Activated naive CD4-positive, alpha-beta T cell treated with anti-CD3 and anti-CD28 coated beads, Interleukin-2, amount 50 U/mL, for 72 hours (primary cell): Measurements from ENCODE around the gene CNTNAP5. TPM values are rescaled to one million over a fixed set of nuclear protein-coding genes. Genes with fewer than 3 reads are reported as not detected.

Source experiments
- ATAC-seq, 2 donors: fragments of 150-1000 bp; cut with Tn5 transposase; 2 replicates each; pipeline ENCODE4 v1.10.0; 2021; ENCODE audit warnings: mild to moderate bottlenecking in 2 of 2, moderate library complexity in 2 of 2
- DNase-seq, 2 donors: peaks; one replicate each; pipeline ENCODE4 v3.0.0; 2021 to 2022; ENCODE audit warnings: low spot score in 2 of 2
- H3K27ac Mint-ChIP-seq, 2 donors: one replicate each; pipeline ENCODE4 v1.8.0; 2022; ENCODE audit warnings: mild to moderate bottlenecking in 2 of 2, mixed read lengths in 2 of 2
- H3K36me3 Mint-ChIP-seq, 2 donors: one replicate each; pipeline ENCODE4 v1.8.0; 2022; ENCODE audit warnings: mixed read lengths in 2 of 2
- H3K9me3 Mint-ChIP-seq, 2 donors: one replicate each; pipeline ENCODE4 v1.8.0; 2022; ENCODE audit warnings: mixed read lengths in 2 of 2
- total RNA-seq, 2 donors: library from RNA; stranded (reverse); gene quantifications; one replicate each; pipeline ENCODE4 v1.2.3, GENCODE V29; 2022

The CNTNAP5 gene
- total RNA-seq, 2 donors from 2014 or later: not detected

DNA sequence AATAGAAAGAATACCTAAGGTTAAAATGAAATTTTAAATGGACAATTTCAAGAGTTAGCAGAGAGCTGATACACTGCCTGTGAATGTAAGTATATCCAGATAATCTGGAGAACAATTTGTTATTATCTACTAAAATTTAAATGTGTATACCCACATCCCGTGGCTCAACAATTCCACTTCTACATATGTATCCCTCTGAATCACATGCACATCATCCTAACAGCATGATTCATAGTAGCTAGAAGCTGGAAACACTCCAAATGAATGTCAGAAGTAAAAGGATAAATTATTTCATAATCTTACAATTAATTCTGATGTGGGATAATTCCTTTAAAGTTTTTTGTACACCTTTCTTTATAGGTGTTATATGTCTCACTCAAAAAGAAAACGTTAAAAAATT lies 87.9 kb downstream of the CNTNAP5 start:
- Mint-ChIP-seq H3K27ac (no peak overlapping the region), H3K9me3 (peaks cover 0 to 4% of the 10 kb centered on the region in 2 donors), H3K36me3 (no peaks in the 10 kb centered on the region)
- DNase-seq (no peak), ATAC-seq (no peak)

DNA sequence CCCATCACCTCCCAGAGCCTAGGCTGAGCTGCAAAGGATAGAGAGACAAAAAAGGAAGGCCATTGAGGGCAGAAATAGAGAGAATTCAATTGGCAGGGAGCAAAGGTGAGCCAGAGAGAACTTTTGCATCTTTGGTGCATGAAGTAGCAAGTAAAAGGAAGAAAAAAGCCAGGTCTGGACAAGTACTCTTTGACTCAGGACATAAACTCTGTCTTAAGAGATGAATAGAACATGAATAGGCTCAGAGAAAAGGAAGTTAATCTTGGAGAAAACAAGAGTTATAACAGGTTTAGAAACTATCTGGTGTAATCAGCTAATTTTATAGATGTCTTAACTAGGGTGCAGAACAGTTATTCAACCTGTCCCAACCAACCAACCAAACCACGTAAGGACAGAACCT lies 95.2 kb downstream of the CNTNAP5 start:
- no peak for ATAC-seq
- Mint-ChIP-seq H3K9me3 (peaks cover 19 to 26% of the 10 kb centered on the region in 2 donors), H3K36me3 (no peaks in the 10 kb centered on the region), H3K27ac (no peak overlapping the region)
- no peak for DNase-seq

DNA sequence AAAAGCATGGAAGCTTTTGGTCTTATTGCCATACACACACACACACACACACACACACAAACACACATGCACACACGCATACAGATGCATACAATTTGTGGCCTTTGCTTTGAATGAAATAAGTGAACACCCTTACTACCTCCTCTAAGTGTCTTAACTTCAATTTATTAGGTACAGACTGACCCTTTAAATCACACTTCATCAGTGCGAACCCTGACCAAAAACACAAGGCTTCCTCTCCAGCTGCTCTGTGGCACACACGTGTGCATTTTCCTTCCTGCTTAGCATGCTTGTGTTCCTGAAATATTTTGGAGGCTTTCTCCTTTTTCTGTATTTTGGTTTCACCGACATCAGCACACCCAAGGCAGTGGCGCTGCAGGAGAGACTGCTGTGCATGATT lies 96.0 kb downstream of the CNTNAP5 start:
- H3K27ac Mint-ChIP-seq: no peak overlapping the region
- ATAC-seq (no peak), DNase-seq (no peak)
- peaks cover 19 to 34% of the 10 kb centered on the region in 2 donors for H3K9me3 Mint-ChIP-seq
- H3K36me3 Mint-ChIP-seq: no peaks in the 10 kb centered on the region

DNA sequence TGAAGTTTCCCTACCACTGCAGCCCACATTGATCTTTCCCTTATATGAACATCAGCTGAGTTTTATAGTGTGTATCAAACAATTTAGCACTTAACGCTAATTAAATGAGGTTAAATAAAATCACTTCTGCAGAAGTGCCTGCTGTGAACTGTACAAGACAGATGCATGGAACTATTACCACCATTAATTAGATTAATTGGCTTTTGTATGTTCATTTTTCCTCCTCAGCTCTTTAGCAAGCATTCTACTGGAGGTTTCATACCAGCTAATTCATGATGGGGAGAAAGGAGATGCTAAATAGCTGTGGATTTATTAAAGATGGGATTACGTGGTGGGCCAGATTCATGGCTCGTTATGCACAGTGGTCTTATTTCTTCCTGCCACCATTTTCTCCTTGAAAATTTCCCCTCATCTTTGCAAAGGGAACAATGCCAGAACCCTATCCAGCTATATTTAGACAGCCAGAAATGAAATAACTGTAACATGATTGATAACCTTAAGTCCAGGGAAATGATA lies 96.7 kb downstream of the CNTNAP5 start:
- no peak overlapping the region for H3K27ac Mint-ChIP-seq
- DNase-seq: no peak
- no peaks in the 10 kb centered on the region for H3K36me3 Mint-ChIP-seq
- peaks cover 19 to 34% of the 10 kb centered on the region in 2 donors for H3K9me3 Mint-ChIP-seq
- ATAC-seq: no peak

DNA sequence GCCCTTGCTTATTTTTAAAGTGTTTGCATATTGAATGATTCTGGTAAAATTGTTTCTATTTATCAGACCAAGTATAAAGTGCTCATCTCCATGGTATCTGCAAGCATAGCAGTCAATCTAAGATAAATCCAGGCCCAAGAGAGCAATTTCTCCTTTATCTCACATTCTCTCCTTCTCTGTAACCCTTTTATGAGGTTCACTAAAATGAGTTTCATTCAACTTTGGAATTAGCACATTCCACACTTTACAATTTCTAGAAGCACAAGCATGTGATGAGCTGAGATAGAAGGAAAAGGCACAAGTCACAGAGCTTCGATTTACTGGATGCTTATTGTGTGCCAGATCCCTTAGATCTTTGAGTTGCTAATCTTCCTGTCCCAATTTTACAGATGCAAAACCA lies 97.3 kb downstream of the CNTNAP5 start:
- DNase-seq (no peak), ATAC-seq (no peak)
- Mint-ChIP-seq H3K9me3 (peaks cover 22 to 34% of the 10 kb centered on the region in 2 donors), H3K27ac (no peak overlapping the region), H3K36me3 (no peaks in the 10 kb centered on the region)

DNA sequence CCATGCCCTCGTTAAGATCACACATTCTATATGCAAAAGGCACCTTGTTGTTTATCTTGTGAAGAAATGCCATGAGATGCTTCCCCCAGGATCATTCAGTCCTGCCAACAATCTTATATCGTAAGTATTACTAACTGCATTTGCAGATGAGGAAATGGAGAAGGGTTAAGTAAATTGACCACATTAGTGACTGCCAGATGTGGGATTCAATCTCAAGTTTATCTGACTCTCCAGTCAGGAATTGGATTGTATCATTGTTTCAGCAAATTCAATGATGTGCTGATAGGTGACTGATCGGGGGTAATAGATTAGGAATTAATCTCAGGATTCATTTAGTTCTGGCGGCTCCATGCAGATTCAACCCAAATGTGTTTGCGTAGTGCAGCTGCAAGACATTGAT lies 106.2 kb downstream of the CNTNAP5 start:
- Mint-ChIP-seq H3K27ac (no peak overlapping the region), H3K36me3 (no peaks in the 10 kb centered on the region), H3K9me3 (peaks cover 12 to 17% of the 10 kb centered on the region in 2 donors)
- no peak for DNase-seq
- no peak for ATAC-seq

DNA sequence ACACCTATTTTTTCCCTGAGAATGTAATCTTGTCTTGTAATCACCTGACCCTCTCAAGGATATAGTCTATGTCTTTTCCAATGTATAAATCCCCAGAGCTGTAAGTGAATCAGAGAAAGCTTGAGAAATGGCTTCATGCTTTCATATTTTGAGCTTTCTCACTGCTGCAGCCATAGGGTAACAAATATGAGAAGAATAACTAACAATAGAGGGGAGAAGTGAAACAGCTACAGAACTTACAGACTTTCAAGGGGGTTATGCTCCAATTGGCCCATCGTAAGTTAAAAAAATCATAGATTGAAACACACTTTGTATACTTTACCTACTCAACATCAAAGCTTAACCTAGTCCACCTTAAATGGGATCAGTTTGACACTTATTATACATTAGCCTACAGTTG lies 111.0 kb downstream of the CNTNAP5 start:
- H3K27ac Mint-ChIP-seq: no peak overlapping the region
- H3K36me3 Mint-ChIP-seq: peaks cover 0 to 4% of the 10 kb centered on the region in 2 donors
- peaks cover 12 to 20% of the 10 kb centered on the region in 2 donors for H3K9me3 Mint-ChIP-seq
- ATAC-seq (no peak), DNase-seq (no peak)

DNA sequence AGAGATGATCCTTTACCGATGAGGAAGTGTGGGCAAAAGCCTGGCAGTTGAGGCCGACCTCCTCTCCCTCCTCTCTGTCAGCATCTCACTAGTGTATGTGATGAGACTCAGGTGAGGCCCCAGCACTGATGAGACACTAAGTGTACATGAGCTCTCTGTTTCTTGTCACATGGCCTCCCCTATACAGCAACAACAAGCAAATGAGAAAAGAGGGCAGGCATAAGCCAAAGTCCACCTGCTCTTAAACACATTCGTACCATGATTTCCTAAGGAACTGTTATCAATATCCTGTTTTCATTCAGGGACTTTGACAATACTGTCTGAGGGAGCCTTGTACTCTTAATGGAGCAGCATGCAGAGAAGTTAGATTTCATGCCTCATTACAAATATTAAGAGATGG lies 113.0 kb downstream of the CNTNAP5 start:
- H3K27ac Mint-ChIP-seq: no peak overlapping the region
- DNase-seq (no peak), ATAC-seq (no peak)
- H3K9me3 Mint-ChIP-seq: peaks cover 12 to 20% of the 10 kb centered on the region in 2 donors
- H3K36me3 Mint-ChIP-seq: peaks cover 0 to 4% of the 10 kb centered on the region in 2 donors

DNA sequence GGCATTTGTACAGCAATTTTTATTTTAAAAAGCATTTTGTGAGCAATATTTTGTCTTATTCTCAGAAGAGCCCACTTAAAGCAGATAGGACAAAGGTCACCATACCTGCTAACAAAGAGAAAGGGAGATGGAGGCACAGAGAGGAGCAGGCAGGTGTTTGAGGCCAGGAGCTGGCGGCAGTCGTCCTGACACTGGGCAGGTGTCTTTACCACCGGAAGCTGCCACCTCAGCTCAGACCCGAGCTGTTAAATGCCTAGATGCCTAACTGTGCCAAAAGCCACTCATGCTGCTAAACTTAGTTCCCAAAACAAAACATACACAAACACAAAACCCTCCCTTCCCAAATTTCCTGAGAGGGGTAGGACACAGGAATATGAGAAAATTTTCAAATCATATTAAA lies 120.9 kb downstream of the CNTNAP5 start:
- H3K36me3 Mint-ChIP-seq: no peaks in the 10 kb centered on the region
- H3K27ac Mint-ChIP-seq: no peak overlapping the region

DNA sequence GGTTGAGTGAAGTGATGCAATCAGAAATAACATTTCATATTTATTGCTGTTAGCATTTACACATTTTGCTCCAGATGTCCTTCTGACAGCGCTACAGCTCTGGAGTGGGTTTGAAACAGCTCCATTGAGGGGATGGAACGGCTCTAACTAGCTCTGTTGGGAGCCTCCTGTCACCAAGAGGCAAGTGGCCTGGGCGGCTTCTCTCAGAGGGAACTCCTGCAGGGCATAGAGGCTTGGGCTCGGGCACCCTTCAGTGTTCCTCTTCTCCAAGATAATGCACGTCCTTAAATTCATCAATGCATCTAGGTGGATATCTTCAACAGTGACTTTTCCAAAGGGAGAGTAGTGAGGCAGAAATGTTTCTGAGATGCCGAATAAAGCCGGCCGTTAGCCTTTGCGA lies 122.5 kb downstream of the CNTNAP5 start:
- ATAC-seq (no peak), DNase-seq (no peak)
- Mint-ChIP-seq H3K36me3 (no peaks in the 10 kb centered on the region), H3K9me3 (peaks cover 8 to 10% of the 10 kb centered on the region in 2 donors), H3K27ac (no peak overlapping the region)

More for the DNA sequence above, 120.9 kb downstream of the CNTNAP5 start:
- DNase-seq (no peak), ATAC-seq (no peak)
- H3K9me3 Mint-ChIP-seq: peaks cover 5 to 8% of the 10 kb centered on the region in 2 donors

DNA sequence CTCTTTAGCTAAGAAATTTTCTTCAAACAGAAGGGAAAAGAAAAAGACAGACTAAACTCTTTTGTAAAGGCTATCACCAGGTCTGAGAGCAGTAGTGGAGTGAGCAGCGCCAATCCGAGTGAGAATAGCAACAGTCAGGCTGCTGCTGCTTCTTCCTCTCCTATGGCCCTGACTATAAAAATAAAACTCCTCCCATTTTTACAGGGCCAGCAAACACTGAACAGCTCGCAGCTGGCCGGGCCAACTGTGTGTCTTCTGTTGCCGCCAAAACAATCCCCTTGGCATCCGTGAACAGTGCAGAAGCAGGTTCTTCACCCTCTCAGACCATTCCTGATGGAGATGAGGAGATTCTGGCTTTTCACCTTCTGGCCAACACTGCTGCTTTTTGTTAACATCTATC lies 124.5 kb downstream of the CNTNAP5 start:
- ATAC-seq (no peak), DNase-seq (no peak)
- Mint-ChIP-seq H3K36me3 (no peaks in the 10 kb centered on the region), H3K27ac (no peak overlapping the region), H3K9me3 (peaks cover 8 to 10% of the 10 kb centered on the region in 2 donors)

DNA sequence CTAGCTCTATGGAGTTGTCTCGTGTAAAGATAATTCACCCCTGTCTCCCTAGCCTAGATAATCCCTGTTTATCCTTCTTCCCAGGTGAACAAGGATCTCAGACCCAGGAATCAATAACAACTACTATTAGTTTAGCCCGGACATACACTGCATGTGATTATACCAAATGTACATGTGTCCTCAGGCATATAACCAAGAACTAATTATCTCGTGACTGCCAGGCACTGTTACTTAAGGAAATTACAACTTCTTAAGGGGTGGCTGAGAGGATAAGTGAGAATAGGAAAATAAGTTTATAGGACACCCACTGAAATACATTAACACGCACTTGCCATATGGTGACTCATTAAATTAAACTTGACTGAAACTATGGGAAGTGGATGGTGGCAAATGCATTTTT lies 126.6 kb downstream of the CNTNAP5 start:
- ATAC-seq (no peak), DNase-seq (no peak)
- H3K9me3 Mint-ChIP-seq: peaks cover 9 to 11% of the 10 kb centered on the region in 2 donors
- no peak overlapping the region for H3K27ac Mint-ChIP-seq
- no peaks in the 10 kb centered on the region for H3K36me3 Mint-ChIP-seq

DNA sequence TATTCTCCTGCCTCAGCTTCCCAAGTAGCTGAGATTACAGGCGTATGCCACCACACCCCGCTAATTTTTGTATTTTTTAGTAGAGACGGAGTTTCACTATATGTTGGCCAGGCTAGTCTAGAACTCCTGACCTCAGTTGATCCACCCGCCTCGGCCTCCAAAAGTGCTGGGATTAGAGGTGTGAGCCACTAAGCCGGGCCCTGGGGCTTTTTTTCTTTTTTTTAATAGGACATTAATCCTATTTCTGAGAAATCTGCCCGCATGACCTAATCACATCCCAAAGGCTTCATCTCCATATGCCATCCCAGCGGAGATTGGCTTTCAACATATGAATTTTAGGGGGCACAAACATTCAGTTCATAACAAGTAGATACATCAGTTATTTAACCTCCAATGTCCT lies 128.6 kb downstream of the CNTNAP5 start:
- Mint-ChIP-seq H3K9me3 (peaks cover 5 to 7% of the 10 kb centered on the region in 2 donors), H3K27ac (no peak overlapping the region), H3K36me3 (no peaks in the 10 kb centered on the region)
- no peak for ATAC-seq
- no peak for DNase-seq

DNA sequence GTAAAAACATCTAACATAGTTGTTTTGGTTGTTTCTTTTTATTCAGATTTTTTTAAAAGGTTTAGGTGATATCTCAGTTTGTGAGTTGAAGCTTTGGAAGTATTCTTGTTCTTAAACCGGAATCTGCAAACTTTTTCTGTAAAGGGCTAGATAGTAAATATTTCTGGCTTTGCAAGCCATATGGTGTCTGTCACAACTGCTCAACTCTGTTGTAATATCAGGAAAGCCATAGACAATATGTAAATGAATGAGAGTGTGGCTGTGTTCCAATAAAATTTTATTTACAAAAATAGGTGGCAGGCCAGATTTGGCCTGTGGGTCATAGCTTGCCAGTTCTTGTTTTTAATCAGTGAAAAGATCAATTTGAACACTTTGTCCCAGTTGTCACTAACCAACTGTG lies 134.1 kb downstream of the CNTNAP5 start:
- H3K9me3 Mint-ChIP-seq: peaks cover 0 to 7% of the 10 kb centered on the region in 2 donors
- no peak for ATAC-seq
- no peak overlapping the region for H3K27ac Mint-ChIP-seq

DNA sequence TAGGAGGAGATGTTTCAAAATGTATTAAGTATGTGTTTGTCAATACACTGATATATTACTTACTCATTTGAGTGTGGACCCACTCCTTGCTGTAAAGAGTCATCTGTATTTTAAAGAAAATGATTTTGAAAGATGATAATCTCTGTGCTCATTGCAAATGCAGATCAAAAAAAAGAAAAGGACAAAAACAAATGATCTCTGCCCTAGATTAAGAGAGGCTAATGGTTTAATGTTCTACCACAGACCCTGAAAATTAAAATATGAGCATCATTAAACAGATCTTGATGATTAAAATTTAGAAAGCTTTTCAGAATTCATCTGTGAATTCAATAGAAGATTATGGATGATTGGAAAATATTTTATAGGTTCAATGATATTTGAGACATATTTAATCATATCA lies 136.5 kb downstream of the CNTNAP5 start:
- Mint-ChIP-seq H3K36me3 (no peaks in the 10 kb centered on the region), H3K9me3 (peaks cover 0 to 10% of the 10 kb centered on the region in 2 donors), H3K27ac (no peak overlapping the region)
- ATAC-seq: no peak
- no peak for DNase-seq

More for the DNA sequence above, 134.1 kb downstream of the CNTNAP5 start:
- DNase-seq: no peak
- no peaks in the 10 kb centered on the region for H3K36me3 Mint-ChIP-seq

DNA sequence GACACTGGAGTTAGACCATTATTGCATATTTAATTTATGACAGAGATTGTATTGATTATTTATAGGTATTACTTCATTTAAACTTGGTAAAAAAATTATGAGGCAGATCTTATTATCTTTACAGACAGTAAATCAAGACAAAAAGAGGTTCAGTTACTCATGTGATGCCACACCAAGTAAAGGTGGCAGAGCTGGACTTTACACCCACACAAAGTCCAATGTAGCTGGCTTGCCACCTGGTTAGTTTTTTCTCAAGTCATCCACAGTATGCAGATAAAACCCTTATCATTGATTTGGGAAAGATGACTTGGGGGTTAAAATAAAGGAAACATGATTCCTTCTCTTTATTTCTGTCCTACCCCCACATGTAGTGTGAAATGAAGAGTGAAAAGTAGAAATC lies 137.2 kb downstream of the CNTNAP5 start:
- DNase-seq (no peak), ATAC-seq (no peak)
- Mint-ChIP-seq H3K27ac (no peak overlapping the region), H3K36me3 (no peaks in the 10 kb centered on the region), H3K9me3 (peaks cover 0 to 14% of the 10 kb centered on the region in 2 donors)

DNA sequence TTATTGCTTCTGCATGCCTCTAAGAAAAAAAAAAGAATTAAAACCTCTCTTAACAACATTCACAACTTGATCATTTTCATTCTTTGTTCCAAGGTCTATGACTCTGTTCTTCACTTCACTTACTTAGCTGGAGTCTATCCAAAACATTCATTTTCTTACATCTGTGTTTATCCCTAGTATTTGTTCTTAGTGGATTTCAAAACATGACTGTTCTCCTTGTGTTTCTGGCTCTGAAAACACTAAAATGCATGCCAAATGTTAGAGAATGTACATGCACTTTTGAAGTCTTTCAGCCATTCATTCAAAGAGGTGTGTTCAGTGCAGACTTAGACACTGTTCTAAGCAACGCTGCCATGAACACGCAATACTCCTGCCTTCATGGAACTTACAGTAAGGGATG lies 138.8 kb downstream of the CNTNAP5 start:
- Mint-ChIP-seq H3K27ac (no peak overlapping the region), H3K9me3 (peaks cover 4 to 18% of the 10 kb centered on the region in 2 donors), H3K36me3 (no peaks in the 10 kb centered on the region)
- ATAC-seq (no peak), DNase-seq (no peak)

DNA sequence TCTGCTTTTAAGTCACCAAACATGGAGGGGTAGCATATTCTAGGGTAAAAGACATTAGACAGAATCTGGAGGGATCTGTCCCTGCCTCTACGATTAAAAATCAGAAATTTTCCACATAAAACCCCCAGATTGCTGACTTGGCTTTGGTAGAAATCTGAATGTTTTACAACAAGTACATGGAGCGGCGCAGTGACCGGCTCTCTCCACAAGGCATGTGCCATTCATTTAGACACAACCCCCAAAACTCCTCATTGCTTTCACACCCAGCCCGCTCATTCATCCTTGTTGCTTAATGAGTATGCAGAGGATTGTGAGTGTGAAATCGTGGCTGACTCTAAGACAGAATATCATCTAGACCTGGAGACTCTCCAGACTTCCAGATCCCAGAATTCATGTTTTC lies 140.6 kb downstream of the CNTNAP5 start:
- Mint-ChIP-seq H3K36me3 (no peaks in the 10 kb centered on the region), H3K9me3 (peaks cover 9 to 21% of the 10 kb centered on the region in 2 donors), H3K27ac (no peak overlapping the region)
- DNase-seq: no peak
- no peak for ATAC-seq
